Esophagus muscularis mucosa (tissue), 4 donors: ENCODE data around the gene BTBD9. TPM values are rescaled to one million over a fixed set of nuclear protein-coding genes. Genes with fewer than 3 reads are reported as not detected.

Source experiments
- DNase-seq: peaks from one replicate; pipeline ENCODE4 v3.0.0-alpha.2; 2017; ENCODE audit errors: extremely low spot score
- H3K27ac ChIP-seq, 4 donors: fragments of 200-600 bp; sonication (generic); replicated peaks in 1 of 4; 1 replicate in 3 of 4; 2 replicates in 1 of 4; pipeline ENCODE4 v1.5.1; 2016 to 2019; ENCODE audit warnings: mild to moderate bottlenecking in 1 of 4
- H3K27me3 ChIP-seq, 4 donors: fragments of 200-600 bp; sonication (generic); one replicate each; pipeline versions ENCODE4 v1.5.1 to v1.6.0; 2016 to 2019
- H3K36me3 ChIP-seq, 4 donors: fragments of 200-600 bp; sonication (generic); one replicate each; pipeline ENCODE4 v1.5.1; 2016 to 2019
- H3K4me1 ChIP-seq, 4 donors: fragments of 200-600 bp; sonication (generic); one replicate each; pipeline ENCODE4 v1.5.1; 2016 to 2019
- H3K4me3 ChIP-seq, 4 donors: fragments of 200-600 bp; sonication (generic); 1 replicate in 2 of 4; 2 replicates in 2 of 4; pipeline ENCODE4 v1.5.1; 2016 to 2019; ENCODE audit warnings: mild to moderate bottlenecking in 4 of 4, moderate library complexity in 1 of 4
- H3K9me3 ChIP-seq, 4 donors: fragments of 200-600 bp; sonication (generic); 1 replicate in 3 of 4; 2 replicates in 1 of 4; pipeline ENCODE4 v1.5.1; 2016 to 2019
- EP300 ChIP-seq: sonication (generic); formaldehyde crosslinking; IDR thresholded peaks from one replicate; pipeline ENCODE4 v1.6.1; 2017; ENCODE audit warnings: antibody characterized with exemption
- POLR2A ChIP-seq: fragments of 450-650 bp; IDR thresholded peaks from one replicate; pipeline ENCODE4 v1.6.1; 2017; ENCODE audit warnings: antibody characterized with exemption, moderate library complexity, mild to moderate bottlenecking, low read depth
- POLR2AphosphoS5 ChIP-seq, 2 donors: sonication (generic); formaldehyde crosslinking; IDR thresholded peaks; one replicate each; pipeline ENCODE4 v1.6.1; 2017; ENCODE audit warnings: antibody characterized with exemption in 2 of 2
- WGBS: methylation state at CpG from one replicate; pipeline ENCODE4 v1.1.5; 2018; 5-methylcytosine and 5-hydroxymethylcytosine counted together
- intact Hi-C: fragments of 100-400 bp; cut with DNase I; formaldehyde crosslinking; loops from one replicate; pipeline ENCODE4 v1.15.1; 2023
- total RNA-seq, 4 donors: library from RNA; depleted of rRNA; stranded (reverse); fragments of >200 nt; gene quantifications; one replicate each; pipeline versions ENCODE4 v1.1.0 to v1.2.1, GENCODE V29; 2016
- TF ChIP-seq, protein P1 (sequence below), 3 experiments: fragments of 200-600 bp in 2 of 3; fragments of 450-650 bp in 1 of 3; sonication (generic) in 2 of 3; IDR thresholded peaks; one replicate each; pipeline ENCODE4 v1.5.1; 2017 to 2019; ENCODE audit warnings: antibody characterized with exemption in 3 of 3, mild to moderate bottlenecking in 2 of 3, moderate library complexity in 1 of 3

BTBD9 gene
- total RNA-seq, 4 donors from 2014 or later: 9.4 to 14.1 (median 11.2) TPM

DNA sequence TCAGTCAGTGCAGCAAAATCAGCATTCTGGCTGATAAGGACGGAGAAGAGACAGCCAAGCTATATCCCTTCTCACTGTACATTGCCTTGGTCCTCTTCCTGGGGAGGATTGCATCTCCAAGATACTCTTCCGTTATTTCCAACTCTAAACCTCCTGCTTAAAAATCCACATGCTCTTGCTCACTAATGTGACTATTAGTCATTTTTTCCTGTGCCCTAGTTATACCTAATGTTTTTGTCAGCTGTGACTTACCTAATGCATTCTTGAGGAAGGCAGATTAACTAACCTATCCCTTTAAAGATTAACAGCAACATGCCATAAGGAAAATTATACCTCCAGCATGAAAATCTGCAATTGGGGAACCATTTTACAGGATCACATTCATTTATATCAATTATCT, 317.6 kb downstream of the BTBD9 start:
- no peak overlapping the region for H3K27ac ChIP-seq
- H3K9me3 ChIP-seq: no peaks in the 10 kb centered on the region
- intact Hi-C loops: no loop called here
- H3K4me1 ChIP-seq: no peaks in the 10 kb centered on the region
- no peaks in the 10 kb centered on the region for H3K27me3 ChIP-seq
- no peak overlapping the region for H3K4me3 ChIP-seq
- WGBS: 87% methylated on average over 2 of the region's 2 CpGs
- H3K36me3 ChIP-seq: no peaks in the 10 kb centered on the region
- no peak for DNase-seq
- TF ChIP-seq POLR2AphosphoS5 (IDR thresholded peaks at IDR 0.05) (no peak), EP300 (no peak), POLR2A (no peak)
- TF ChIP-seq, protein P1, sequence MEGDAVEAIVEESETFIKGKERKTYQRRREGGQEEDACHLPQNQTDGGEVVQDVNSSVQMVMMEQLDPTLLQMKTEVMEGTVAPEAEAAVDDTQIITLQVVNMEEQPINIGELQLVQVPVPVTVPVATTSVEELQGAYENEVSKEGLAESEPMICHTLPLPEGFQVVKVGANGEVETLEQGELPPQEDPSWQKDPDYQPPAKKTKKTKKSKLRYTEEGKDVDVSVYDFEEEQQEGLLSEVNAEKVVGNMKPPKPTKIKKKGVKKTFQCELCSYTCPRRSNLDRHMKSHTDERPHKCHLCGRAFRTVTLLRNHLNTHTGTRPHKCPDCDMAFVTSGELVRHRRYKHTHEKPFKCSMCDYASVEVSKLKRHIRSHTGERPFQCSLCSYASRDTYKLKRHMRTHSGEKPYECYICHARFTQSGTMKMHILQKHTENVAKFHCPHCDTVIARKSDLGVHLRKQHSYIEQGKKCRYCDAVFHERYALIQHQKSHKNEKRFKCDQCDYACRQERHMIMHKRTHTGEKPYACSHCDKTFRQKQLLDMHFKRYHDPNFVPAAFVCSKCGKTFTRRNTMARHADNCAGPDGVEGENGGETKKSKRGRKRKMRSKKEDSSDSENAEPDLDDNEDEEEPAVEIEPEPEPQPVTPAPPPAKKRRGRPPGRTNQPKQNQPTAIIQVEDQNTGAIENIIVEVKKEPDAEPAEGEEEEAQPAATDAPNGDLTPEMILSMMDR (IDR thresholded peaks at IDR 0.05): no peak

DNA sequence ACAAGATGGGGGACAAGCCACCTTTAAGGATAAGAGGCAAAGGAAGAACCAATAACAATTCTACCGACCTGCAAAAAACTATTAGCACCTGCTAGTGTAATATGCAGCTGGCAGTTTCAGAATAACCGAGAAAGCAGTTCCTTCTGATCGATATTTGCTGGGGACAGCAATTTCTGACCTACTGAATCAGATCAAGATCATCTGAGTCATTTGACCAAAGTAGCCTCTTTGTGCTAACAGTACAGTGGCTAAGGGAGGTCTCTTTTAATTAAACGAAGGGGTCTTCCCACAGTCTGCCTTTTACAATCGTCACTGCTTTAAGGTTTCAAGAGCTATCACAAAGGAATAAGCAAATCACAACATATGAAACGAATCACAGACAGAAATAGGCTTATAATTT, 318.9 kb downstream of the BTBD9 start:
- Histone ChIP-seq H3K27me3 (no peaks in the 10 kb centered on the region), H3K36me3 (no peaks in the 10 kb centered on the region), H3K4me3 (no peak overlapping the region), H3K9me3 (no peaks in the 10 kb centered on the region), H3K4me1 (no peaks in the 10 kb centered on the region), H3K27ac (no peak overlapping the region)
- TF ChIP-seq, protein P1 (IDR thresholded peaks at IDR 0.05): no peak
- TF ChIP-seq POLR2AphosphoS5 (IDR thresholded peaks at IDR 0.05) (no peak), EP300 (no peak), POLR2A (no peak)
- intact Hi-C loops: no loop called here
- no peak for DNase-seq
- 74% methylated on average over 6 of the region's 6 CpGs for WGBS

DNA sequence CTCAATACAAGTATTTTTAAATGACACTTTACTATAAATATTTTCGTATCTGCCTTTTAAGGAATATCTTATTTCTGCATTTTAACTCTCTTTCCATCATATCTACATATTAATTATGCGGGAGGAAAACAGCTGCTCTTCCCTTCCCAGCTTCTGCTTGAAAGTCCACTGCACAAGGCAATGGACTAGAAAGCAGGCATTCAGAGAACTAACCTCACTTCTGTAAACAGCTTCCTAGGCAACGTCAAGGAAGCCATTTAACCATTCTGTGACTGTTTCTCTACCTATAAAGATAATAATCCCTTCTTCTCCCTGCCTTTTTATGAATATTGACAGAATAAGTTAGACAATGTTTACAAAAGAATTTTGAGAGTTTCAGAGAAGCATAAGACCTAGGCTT, 319.4 kb downstream of the BTBD9 start:
- intact Hi-C loops: no loop called here
- WGBS: 63% methylated on average over 3 of the region's 3 CpGs
- Histone ChIP-seq H3K36me3 (no peaks in the 10 kb centered on the region), H3K27me3 (no peaks in the 10 kb centered on the region), H3K4me1 (no peaks in the 10 kb centered on the region), H3K4me3 (no peak overlapping the region), H3K27ac (no peak overlapping the region), H3K9me3 (no peaks in the 10 kb centered on the region)
- no peak for DNase-seq
- TF ChIP-seq, protein P1 (IDR thresholded peaks at IDR 0.05): no peak
- TF ChIP-seq EP300 (no peak), POLR2A (no peak), POLR2AphosphoS5 (IDR thresholded peaks at IDR 0.05) (no peak)

DNA sequence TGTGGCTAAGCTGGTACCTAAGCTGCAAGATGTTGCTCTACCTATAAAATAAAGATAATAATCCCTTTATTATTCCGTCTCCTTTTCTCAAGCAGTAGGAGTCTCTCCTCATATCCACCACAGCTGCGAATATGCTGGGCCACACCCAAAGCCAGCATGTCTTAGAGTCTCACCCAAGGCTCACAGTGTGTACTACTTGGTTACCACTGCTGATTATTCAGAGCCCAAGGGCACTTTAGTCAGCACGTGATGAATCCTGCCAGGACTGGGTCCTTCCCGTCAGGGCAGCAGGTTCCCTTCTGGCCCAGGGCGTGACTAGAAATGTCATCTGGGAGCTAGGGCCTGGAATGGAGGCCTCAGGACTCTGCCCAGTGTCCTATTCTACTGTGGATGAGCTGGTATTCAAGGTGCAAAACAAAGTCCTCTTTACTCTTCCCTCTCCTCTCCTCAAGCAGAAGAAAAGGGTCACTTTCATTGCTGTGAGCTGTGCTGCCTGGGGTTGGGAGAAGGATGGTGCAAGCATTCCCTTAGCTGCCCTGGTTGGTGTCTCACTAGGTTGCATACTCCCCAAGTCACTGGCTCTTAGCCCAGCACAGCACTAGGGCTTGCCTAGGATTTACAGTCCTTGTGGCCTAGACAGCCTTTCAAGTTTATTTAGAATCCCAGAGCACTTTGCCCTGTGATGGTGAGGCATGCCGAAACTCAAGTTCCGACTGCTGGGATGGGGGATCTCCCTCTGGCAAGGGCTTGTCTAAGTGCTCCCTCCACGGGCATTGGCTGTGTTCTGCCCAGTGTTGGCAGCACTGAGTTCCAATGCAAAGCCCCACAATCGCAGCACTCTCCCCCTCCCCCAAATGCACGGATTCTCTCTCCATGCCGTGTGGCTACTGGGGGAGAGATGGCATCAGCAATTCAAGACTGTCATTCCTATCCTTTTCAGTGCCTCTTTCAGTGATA, 320.2 kb downstream of the BTBD9 start:
- TF ChIP-seq, protein P1 (IDR thresholded peaks at IDR 0.05): no peak
- TF ChIP-seq POLR2A (no peak), POLR2AphosphoS5 (IDR thresholded peaks at IDR 0.05) (no peak), EP300 (no peak)
- no peaks in the 10 kb centered on the region for H3K27me3 ChIP-seq
- H3K36me3 ChIP-seq: no peaks in the 10 kb centered on the region
- 91% methylated on average over 11 of the region's 11 CpGs for WGBS
- H3K9me3 ChIP-seq: no peaks in the 10 kb centered on the region
- H3K4me3 ChIP-seq: no peak overlapping the region
- H3K4me1 ChIP-seq: no peaks in the 10 kb centered on the region
- no peak for DNase-seq
- H3K27ac ChIP-seq: no peak overlapping the region
- intact Hi-C loops: no loop called here
